IMR-90 (cell line): ENCODE data around the gene SPATC1L. TPM values are rescaled to one million over a fixed set of nuclear protein-coding genes. Genes with fewer than 3 reads are reported as not detected.
A peak's percentile ranks its signal among the peaks of the same experiment; 100 is the strongest.

Experiments used
- ATAC-seq: fragments of 200-7000 bp; cut with Tn5 transposase; 2 replicates; pipeline ENCODE4 v1.9.1; 2020; ENCODE audit warnings: low read depth, mild to moderate bottlenecking, moderate library complexity
- BruUV-seq: library from RNA; stranded (reverse); fragments of 400-500 nt; replicated peaks from 2 replicates; lab custom pipeline; 2021; lab: Mats Ljungman, UMichigan
- CTCF ChIA-PET: fragments of 300-600 bp; formaldehyde crosslinking; extraction: SDS; loops from one replicate; lab custom pipeline; 2021; ENCODE audit warnings: antibody characterized with exemption; lab: Yijun Ruan, JAX
- POLR2A ChIA-PET: fragments of 300-600 bp; sonication (Branson Sonifier 250); formaldehyde crosslinking; loops from one replicate; lab custom pipeline; 2022; ENCODE audit warnings: antibody characterized with exemption; ENCODE audit not compliant: unreplicated experiment; lab: Charles Lee
- DNase-seq: peaks from one replicate; pipeline ENCODE4 v3.0.0; 2013
- H2AFZ ChIP-seq: replicated peaks from 2 replicates; pipeline ENCODE3; 2013; ENCODE audit warnings: low read length, mild to moderate bottlenecking; ENCODE audit not compliant: poor library complexity
- H2AK5ac ChIP-seq: 2 replicates; pipeline ENCODE4 v1.6.1; 2013; ENCODE audit warnings: low read depth, low read length, inconsistent platforms
- H2AK9ac ChIP-seq: replicated peaks from 2 replicates; pipeline ENCODE3; 2013; ENCODE audit warnings: mild to moderate bottlenecking, low read depth, low read length, moderate library complexity; ENCODE audit not compliant: poor library complexity
- H2BK120ac ChIP-seq: 2 replicates; pipeline ENCODE4 v1.6.1; 2013; ENCODE audit warnings: low read depth, low read length, inconsistent platforms
- H2BK15ac ChIP-seq: 3 replicates; pipeline ENCODE4 v1.6.1; 2013; ENCODE audit warnings: low read depth, low read length, inconsistent platforms
- H2BK20ac ChIP-seq: 2 replicates; pipeline ENCODE4 v1.6.1; 2013; ENCODE audit warnings: low read depth, mild to moderate bottlenecking, inconsistent platforms, low read length, moderate library complexity
- H2BK5ac ChIP-seq: 2 replicates; pipeline ENCODE4 v1.6.1; 2013; ENCODE audit warnings: mild to moderate bottlenecking, low read depth, low read length, inconsistent platforms; ENCODE audit not compliant: poor library complexity, severe bottlenecking
- H3K14ac ChIP-seq: replicated peaks from 2 replicates; pipeline ENCODE4 v1.6.1; 2013; ENCODE audit warnings: low read depth, low read length, inconsistent platforms
- H3K18ac ChIP-seq: 2 replicates; pipeline ENCODE4 v1.6.1; 2013; ENCODE audit warnings: low read depth, low read length, control low read depth
- H3K23ac ChIP-seq: 2 replicates; pipeline ENCODE4 v1.6.1; 2013; ENCODE audit warnings: low read depth, low read length, inconsistent platforms
- H3K27ac ChIP-seq: 2 replicates; pipeline ENCODE4 v1.5.1; 2013; ENCODE audit warnings: mild to moderate bottlenecking, control low read depth, low read length; ENCODE audit not compliant: insufficient read depth
- H3K27me3 ChIP-seq: 2 replicates; pipeline ENCODE4 v1.6.1; 2013; ENCODE audit warnings: low read length; ENCODE audit not compliant: control insufficient read depth, insufficient read depth
- H3K36me3 ChIP-seq: 2 replicates; pipeline ENCODE4 v1.6.1; 2013; ENCODE audit warnings: low read length, mixed read lengths; ENCODE audit not compliant: control insufficient read depth, insufficient read depth
- H3K4ac ChIP-seq: 2 replicates; pipeline ENCODE4 v1.6.1; 2013; ENCODE audit warnings: low read depth, low read length, inconsistent platforms
- H3K4me1 ChIP-seq: 2 replicates; pipeline ENCODE4 v1.6.1; 2013; ENCODE audit warnings: low read length, mixed read lengths; ENCODE audit not compliant: control insufficient read depth, insufficient read depth
- H3K4me2 ChIP-seq: 2 replicates; pipeline ENCODE4 v1.6.1; 2013; ENCODE audit warnings: low read depth, mild to moderate bottlenecking, control low read depth, low read length, moderate library complexity
- H3K4me3 ChIP-seq: 2 replicates; pipeline ENCODE4 v1.5.1; 2013; ENCODE audit warnings: low read depth, mild to moderate bottlenecking, control low read depth, low read length, moderate library complexity; ENCODE audit not compliant: insufficient read depth
- H3K56ac ChIP-seq: 2 replicates; pipeline ENCODE4 v1.6.1; 2013; ENCODE audit warnings: low read length, inconsistent platforms; ENCODE audit not compliant: insufficient read depth; ENCODE audit errors: extremely low read depth
- H3K79me1 ChIP-seq, 2 experiments: 2 replicates each; pipeline ENCODE4 v1.6.1; 2013; ENCODE audit warnings: low read length in 2 of 2, inconsistent platforms in 1 of 2, low read depth in 1 of 2
- H3K9ac ChIP-seq: 2 replicates; pipeline ENCODE4 v1.6.1; 2013; ENCODE audit warnings: low read depth, low read length, control low read depth
- H3K9me1 ChIP-seq: 2 replicates; pipeline ENCODE4 v1.6.1; 2013; ENCODE audit warnings: low read length, inconsistent platforms; ENCODE audit not compliant: insufficient read depth
- H3K9me3 ChIP-seq: 2 replicates; pipeline ENCODE4 v1.6.1; 2013; ENCODE audit warnings: low read length; ENCODE audit not compliant: control insufficient read depth, insufficient read depth
- H4K20me1 ChIP-seq: 2 replicates; pipeline ENCODE4 v1.6.1; 2013; ENCODE audit warnings: low read length, inconsistent platforms; ENCODE audit not compliant: insufficient read depth
- H4K5ac ChIP-seq: 2 replicates; pipeline ENCODE4 v1.6.1; 2013; ENCODE audit warnings: mild to moderate bottlenecking, low read depth, low read length, control low read depth
- H4K8ac ChIP-seq, 2 experiments: 2 replicates each; pipeline ENCODE4 v1.6.1; 2013; ENCODE audit warnings: low read depth in 2 of 2, low read length in 2 of 2, control low read depth in 1 of 2, inconsistent platforms in 1 of 2
- H4K91ac ChIP-seq: 2 replicates; pipeline ENCODE4 v1.6.1; 2013; ENCODE audit warnings: low read depth, low read length, inconsistent platforms; ENCODE audit not compliant: insufficient read depth
- BHLHE40 ChIP-seq: fragments of 150-350 bp; IDR thresholded peaks from 2 replicates; pipeline ENCODE4 v1.6.1; 2016; ENCODE audit warnings: mild to moderate bottlenecking, low read depth, low read length
- CEBPB ChIP-seq: IDR thresholded peaks from 2 replicates; pipeline ENCODE4 v1.6.1; 2012; ENCODE audit warnings: low read depth, low read length, improper control_type of control experiment
- CHD1 ChIP-seq: IDR thresholded peaks from 2 replicates; pipeline ENCODE4 v1.6.1; 2012; ENCODE audit warnings: low read depth, low read length, improper control_type of control experiment
- CTCF ChIP-seq: conservative IDR thresholded peaks from 2 replicates; pipeline ENCODE4 v1.5.1; 2012; ENCODE audit warnings: mild to moderate bottlenecking, low read depth, low read length, improper control_type of control experiment
- ELK1 ChIP-seq: fragments of 150-350 bp; IDR thresholded peaks from 2 replicates; pipeline ENCODE4 v1.6.1; 2016; ENCODE audit warnings: low read depth, mild to moderate bottlenecking, low read length, moderate library complexity, borderline replicate concordance
- FOS ChIP-seq: fragments of 150-350 bp; IDR thresholded peaks from 2 replicates; pipeline ENCODE4 v1.6.1; 2016; ENCODE audit warnings: low read depth, low read length
- MAFK ChIP-seq: IDR thresholded peaks from 2 replicates; pipeline ENCODE4 v1.6.1; 2012; ENCODE audit warnings: low read depth, low read length, improper control_type of control experiment
- MAZ ChIP-seq: IDR thresholded peaks from 2 replicates; pipeline ENCODE4 v1.6.1; 2012; ENCODE audit warnings: low read depth, mild to moderate bottlenecking, low read length, improper control_type of control experiment, moderate library complexity, borderline replicate concordance
- MXI1 ChIP-seq: IDR thresholded peaks from 2 replicates; pipeline ENCODE4 v1.6.1; 2012; ENCODE audit warnings: low read depth, mild to moderate bottlenecking, low read length, moderate library complexity, borderline replicate concordance
- NFE2L2 ChIP-seq: fragments of 150-350 bp; IDR thresholded peaks from 2 replicates; pipeline ENCODE4 v1.6.1; 2016; ENCODE audit warnings: low read depth, mild to moderate bottlenecking, low read length
- POLR2A ChIP-seq: IDR thresholded peaks from 2 replicates; pipeline ENCODE4 v1.6.1; 2012; ENCODE audit warnings: mild to moderate bottlenecking, low read depth, low read length
- RAD21 ChIP-seq: IDR thresholded peaks from 2 replicates; pipeline ENCODE4 v1.6.1; 2012; ENCODE audit warnings: low read length, improper control_type of control experiment
- RCOR1 ChIP-seq: IDR thresholded peaks from 2 replicates; pipeline ENCODE4 v1.6.1; 2012; ENCODE audit warnings: mild to moderate bottlenecking, low read length, improper control_type of control experiment; ENCODE audit not compliant: insufficient replicate concordance
- RFX5 ChIP-seq: IDR thresholded peaks from 2 replicates; pipeline ENCODE4 v1.8.0; 2012; ENCODE audit warnings: low read depth, mild to moderate bottlenecking, low read length, moderate library complexity
- SMC3 ChIP-seq: fragments of 150-350 bp; IDR thresholded peaks from 2 replicates; pipeline ENCODE4 v1.6.1; 2016; ENCODE audit warnings: low read depth, mild to moderate bottlenecking, antibody characterized with exemption, low read length, moderate library complexity
- USF2 ChIP-seq: fragments of 150-350 bp; IDR thresholded peaks from 2 replicates; pipeline ENCODE4 v1.6.1; 2017; ENCODE audit warnings: mild to moderate bottlenecking, antibody characterized with exemption, low read length, low read depth
- WGBS, 2 experiments: methylation state at CpG; one replicate each; pipeline versions ENCODE4 v1.1.5 to v1.1.7; 2013; ENCODE audit warnings: missing lambda C conversion rate in 2 of 2; ENCODE audit not compliant: insufficient read length in 1 of 2; ENCODE audit errors: extremely low coverage in 2 of 2; 5-methylcytosine and 5-hydroxymethylcytosine counted together
- dilution Hi-C: fragments of 300-500 bp; cut with HindIII; formaldehyde crosslinking; loops from one replicate; pipeline ENCODE4 v1.14.3; 2018; ENCODE audit warnings: low sequenced_read_pairs; ENCODE audit not compliant: unreplicated experiment
- in situ Hi-C: fragments of 300-500 bp; cut with MboI; formaldehyde crosslinking; loops from 3 replicates; pipeline ENCODE4 v1.14.3; 2019; ENCODE audit warnings: low sequenced_read_pairs, inconsistent platforms, mixed read lengths
- intact Hi-C: fragments of 100-400 bp; cut with micrococcal nuclease; formaldehyde crosslinking; loops from 2 replicates; pipeline ENCODE4 v1.10.0; 2022
- polyA plus RNA-seq, 3 experiments: library from polyadenylated mRNA; depleted of rRNA; stranded (reverse); fragments of >200 nt; gene quantifications; 2 replicates each; pipeline ENCODE4 v1.2.3, GENCODE V29; 2012; ENCODE audit warnings: low replicate concordance in 1 of 3
- total RNA-seq: library from RNA; depleted of rRNA; stranded (reverse); fragments of >200 nt; gene quantifications from 2 replicates; pipeline ENCODE4 v1.2.3, GENCODE V29; 2012

The SPATC1L gene
- total and polyA plus RNA-seq, 2 of the 4 experiments (the other 2 are of a cell fraction), result 3.8 to 17.2 TPM

- BruUV-seq, result no TSS peak
- in situ Hi-C loops, result no loop called here
- H3K4me3 ChIP-seq, result no peak overlapping the region
- H3K79me1 ChIP-seq, result peaks cover 8 to 29% of the 10 kb centered on the region in 2 experiments; a peak in 3 of 4 replicates
- ChIA-PET POLR2A (no interaction called here), CTCF (no interaction called here)
- H2BK120ac ChIP-seq, result no peak overlapping the region
- WGBS, 2 experiments, result 85% methylated on average over 7 of the region's 22 CpGs; no CpG with 5 or more reads in 1 of the 2 experiments
- H3K23ac ChIP-seq, result no peak overlapping the region
- H2BK5ac ChIP-seq, result no peak overlapping the region
- H4K20me1 ChIP-seq, result peaks cover 17% of the 10 kb centered on the region
- TF ChIP-seq RAD21 (no peak), SMC3 (no peak), MXI1 (no peak), POLR2A (no peak), NFE2L2 (no peak), FOS (no peak), USF2 (no peak), RCOR1 (no peak), BHLHE40 (no peak), MAZ (no peak), RFX5 (no peak), ELK1 (no peak), CTCF (no peak), MAFK (no peak), CHD1 (no peak), CEBPB (no peak)
- H3K18ac ChIP-seq, result no peak overlapping the region
- H2AK5ac ChIP-seq, result no peak overlapping the region
- DNase-seq, result no peak
- H3K4ac ChIP-seq, result no peak overlapping the region
- no peak overlapping the region for H3K9ac ChIP-seq
- peak overlapping the region; percentile 19 for H2AFZ ChIP-seq
- no peaks in the 10 kb centered on the region for H3K4me1 ChIP-seq
- H3K4me2 ChIP-seq, result no peak overlapping the region
- no peak overlapping the region for H3K56ac ChIP-seq
- no peak overlapping the region for H4K5ac ChIP-seq
- H3K27ac ChIP-seq, result no peak overlapping the region
- H3K27me3 ChIP-seq, result no peaks in the 10 kb centered on the region
- 0 out of 2 replicates have a peak, but pooled peaks cover 4% of the 10 kb centered on the region for H3K9me1 ChIP-seq
- H3K36me3 ChIP-seq, result peaks cover 45% of the 10 kb centered on the region
- no peak overlapping the region for H3K14ac ChIP-seq
- intact Hi-C loops, result no loop called here
- dilution Hi-C loops, result no loop called here
- no peak overlapping the region for H4K91ac ChIP-seq
- H2BK15ac ChIP-seq, result no peak overlapping the region
- ATAC-seq, result no peak
- H3K9me3 ChIP-seq, result no peaks in the 10 kb centered on the region
- H4K8ac ChIP-seq, result no peak overlapping the region
- H2BK20ac ChIP-seq, result no peak overlapping the region
- no peak overlapping the region for H2AK9ac ChIP-seq
Measured at GRCh38 chr21:46217511-46218196, 33.4 kb upstream of the SPATC1L start.
